Mucosa of descending colon (tissue), 3 donors: ENCODE results near the gene PGAP3. TPM values are rescaled to one million over a fixed set of nuclear protein-coding genes. Genes with fewer than 3 reads are reported as not detected.

Experiments
- ATAC-seq: fragments of 200-7000 bp; cut with Tn5 transposase; one replicate; pipeline ENCODE4 v1.9.1; 2020; ENCODE audit warnings: mild to moderate bottlenecking, moderate library complexity
- DNase-seq, 3 donors: peaks; one replicate each; pipeline ENCODE4 v3.0.0-alpha.2; 2020
- H3K36me3 ChIP-seq: fragments of 200-600 bp; one replicate; pipeline ENCODE4 v1.8.0; 2021; ENCODE audit warnings: low read depth, mild to moderate bottlenecking
- H3K4me1 ChIP-seq: fragments of 200-600 bp; one replicate; pipeline ENCODE4 v1.8.0; 2021; ENCODE audit warnings: low read depth, mild to moderate bottlenecking
- H3K4me3 ChIP-seq: fragments of 200-600 bp; one replicate; pipeline ENCODE4 v1.8.0; 2021; ENCODE audit warnings: mild to moderate bottlenecking
- H3K9me3 ChIP-seq: fragments of 200-600 bp; one replicate; pipeline ENCODE4 v1.8.0; 2021; ENCODE audit warnings: mild to moderate bottlenecking
- CTCF ChIP-seq: fragments of 200-600 bp; IDR thresholded peaks from one replicate; pipeline ENCODE4 v1.8.0; 2022; ENCODE audit warnings: antibody characterized with exemption, mild to moderate bottlenecking
- intact Hi-C, 2 donors: fragments of 100-400 bp; cut with DNase I in 1 of 2; cut with micrococcal nuclease in 1 of 2; formaldehyde crosslinking; loops; one replicate each; pipeline versions ENCODE4 v1.11.0 to v1.11.1; 2022; cut with DNase I, micrococcal nuclease
- total RNA-seq, 3 donors: library from RNA; stranded (reverse); fragmentation: NEBNext Ultra II Directional in 2 of 3; extraction: Animal tissue kit (Norgen Biotek cat#: 25700) in 2 of 3; gene quantifications; one replicate each; pipeline versions ENCODE4 v1.2.1 to v1.2.4, GENCODE V29; 2021 to 2023
- donor health status: DM: no; HTN: no; CAD: no; lungs with moderate emphysema.
- donor health status: DM: no; HTN: no; CAD: no.
- donor health status: DM: no; HTN: yes; CAD: no.

The PGAP3 gene
- total RNA-seq, 3 donors from 2014 or later, result 27.7 to 74.6 (median 47.9) TPM

DNA sequence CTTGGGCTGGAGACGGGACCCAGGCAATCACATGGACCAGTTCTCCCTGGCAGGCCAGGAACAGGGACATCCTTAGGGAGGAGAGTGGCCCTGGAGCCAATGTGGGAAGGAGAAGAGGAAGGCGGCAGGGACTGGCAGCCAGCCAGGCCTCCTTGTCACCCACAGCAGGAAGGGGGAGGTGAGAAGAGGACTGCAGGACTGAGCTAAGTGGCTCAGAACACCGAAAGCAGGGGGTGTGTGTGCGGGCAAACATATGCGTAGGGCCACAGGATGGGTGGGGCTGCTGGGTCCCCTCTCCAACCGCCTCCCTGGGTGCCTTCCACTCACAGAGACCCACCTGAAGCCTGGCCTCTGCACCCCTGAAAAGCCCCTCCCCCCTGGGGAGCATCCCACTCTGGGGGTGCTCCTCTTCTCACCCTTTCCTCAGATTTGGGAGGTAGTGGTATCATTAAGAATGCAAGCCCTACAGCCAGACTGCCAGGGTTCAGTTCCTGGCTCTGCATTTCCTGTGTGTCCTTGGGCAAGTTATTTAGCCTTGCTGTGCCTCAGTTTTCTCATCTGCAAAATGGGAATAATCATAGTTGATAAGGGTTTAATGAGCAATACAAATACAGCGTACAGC, 11.5 kb downstream of the PGAP3 start:
- H3K4me1 ChIP-seq, result peaks cover 50% of the 10 kb centered on the region
- peak; percentile 54 for ATAC-seq
- H3K4me3 ChIP-seq, result no peak overlapping the region
- H3K36me3 ChIP-seq, result no peaks in the 10 kb centered on the region
- no peak for TF ChIP-seq CTCF
- intact Hi-C loops, result no loop called here
- peak; percentile 86 to 89 (median 86) for DNase-seq
- H3K9me3 ChIP-seq, result no peaks in the 10 kb centered on the region

GRCh38 chr17:39675390-39676082, 12.3 kb downstream of the PGAP3 start:
- H3K4me3 ChIP-seq, result no peak overlapping the region
- H3K4me1 ChIP-seq, result peaks cover 50% of the 10 kb centered on the region
- DNase-seq (no peak), ATAC-seq (no peak)
- no peak for TF ChIP-seq CTCF
- no peaks in the 10 kb centered on the region for H3K9me3 ChIP-seq
- H3K36me3 ChIP-seq, result no peaks in the 10 kb centered on the region
- intact Hi-C loops, result no loop called here

- DNase-seq, result peak; percentile 71 to 84 (median 75)
- TF ChIP-seq CTCF, result no peak
- Histone ChIP-seq H3K36me3 (no peaks in the 10 kb centered on the region), H3K4me3 (no peak overlapping the region), H3K4me1 (peaks cover 45% of the 10 kb centered on the region), H3K9me3 (no peaks in the 10 kb centered on the region)
- intact Hi-C loops, result no loop called here
- ATAC-seq, result peak; percentile 63
These were observed 13.0 kb downstream of the PGAP3 start for GRCh38 chr17:39674702-39675389.

DNA sequence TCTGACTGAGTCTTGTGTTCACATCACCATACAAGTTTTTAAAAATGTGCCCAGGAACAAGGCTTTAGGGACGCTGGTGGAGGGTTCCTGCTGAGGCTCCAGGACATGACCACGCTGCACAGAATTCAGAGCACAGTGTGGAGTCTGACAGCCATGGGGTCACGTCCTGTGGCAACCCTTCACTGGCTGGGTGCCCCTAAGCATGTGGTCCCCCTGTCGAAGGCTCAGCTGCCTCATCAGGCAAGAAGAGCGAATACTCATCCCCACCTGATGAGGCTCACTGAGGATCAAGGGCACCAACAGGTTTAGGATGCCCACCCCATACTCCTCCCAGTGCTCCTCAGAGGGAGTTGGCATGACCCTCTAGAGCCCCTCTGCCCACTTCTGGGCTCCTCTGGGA, 13.7 kb downstream of the PGAP3 start:
- intact Hi-C loops, result no loop called here
- DNase-seq (peak in 1 of 3 donors; percentile 30), ATAC-seq (no peak)
- H3K4me3 ChIP-seq, result no peak overlapping the region
- no peaks in the 10 kb centered on the region for H3K36me3 ChIP-seq
- no peak for TF ChIP-seq CTCF
- H3K9me3 ChIP-seq, result no peaks in the 10 kb centered on the region
- peaks cover 39% of the 10 kb centered on the region for H3K4me1 ChIP-seq

DNA sequence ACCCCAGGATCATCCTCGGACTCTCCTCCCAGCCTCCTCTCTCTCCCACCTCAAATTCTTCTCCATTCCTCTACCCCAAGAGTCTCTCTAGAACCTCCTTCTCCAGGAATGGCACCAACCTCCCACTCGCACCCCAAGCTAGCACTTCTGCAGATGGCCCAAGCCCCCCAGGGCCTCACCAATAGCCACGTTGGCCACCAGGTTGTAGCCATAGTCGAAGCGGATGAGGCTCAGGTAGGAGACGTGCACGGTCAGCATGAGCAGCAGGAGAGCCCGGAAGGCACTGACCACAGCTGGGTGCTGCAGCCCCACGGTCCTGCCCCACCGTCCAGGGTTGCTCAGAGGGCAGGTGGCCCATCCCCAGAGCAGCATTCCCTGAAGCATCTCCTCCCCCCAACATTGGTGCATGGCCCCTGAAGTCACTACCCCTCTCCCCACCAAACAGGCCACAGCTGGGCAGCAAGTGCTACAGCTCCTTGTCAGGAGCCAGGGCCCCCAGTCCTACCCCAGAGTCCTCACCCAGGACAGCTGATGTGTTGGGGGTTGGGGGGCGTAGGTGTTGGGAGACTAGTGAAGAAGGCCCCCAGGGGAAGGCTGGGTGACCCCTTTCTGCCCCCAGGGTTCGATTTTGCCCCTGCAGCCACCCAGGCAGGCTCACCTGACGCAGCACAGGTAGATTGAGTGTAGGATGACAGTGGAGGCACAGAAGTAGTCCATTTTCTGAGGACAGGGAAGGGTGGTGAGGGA, 14.3 kb downstream of the PGAP3 start:
- Histone ChIP-seq H3K4me3 (no peak overlapping the region), H3K9me3 (no peaks in the 10 kb centered on the region), H3K4me1 (peaks cover 35% of the 10 kb centered on the region), H3K36me3 (no peaks in the 10 kb centered on the region)
- ATAC-seq (no peak), DNase-seq (peak in 1 of 3 donors; percentile 27)
- intact Hi-C loops, result no loop called here
- TF ChIP-seq CTCF, result no peak
